ENCODE data around the gene PEX6. TPM values are rescaled to one million over a fixed set of nuclear protein-coding genes. Genes with fewer than 3 reads are reported as not detected.

Gene PEX6
- total RNA-seq, 6 donors from 2014 or later: 6.5 to 36.7 (median 21.0) TPM

- ATAC-seq (ENCODE audit: low FRiP score in 2 of 2) (peak in 1 of 2 donors; percentile 42), DNase-seq (no peak)
- no peaks in the 10 kb centered on the region for H3K27me3 ChIP-seq
- no peaks in the 10 kb centered on the region for H3K9me3 ChIP-seq
- H3K27ac ChIP-seq: no peak overlapping the region
- no peaks in the 10 kb centered on the region for H3K36me3 ChIP-seq
- H3K4me3 ChIP-seq: no peak overlapping the region
- 46 to 60% methylated on average over 2 of the region's 2 CpGs for whole genome bisulfite sequencing, 2 donors
- TF ChIP-seq CTCF (IDR thresholded peaks at IDR 0.05) (no peak), POLR2AphosphoS5 (IDR thresholded peaks at IDR 0.05) (no peak), POLR2A (IDR thresholded peaks at IDR 0.05) (no peak), EP300 (IDR thresholded peaks at IDR 0.05) (no peak)
- peaks cover 0 to 9% (median 6%) of the 10 kb centered on the region in 4 donors for H3K4me1 ChIP-seq
Observed at GRCh38 chr6:42923666-42924065, 55.3 kb downstream of the PEX6 start.

GRCh38 chr6:42921801-42922200 is 57.2 kb downstream of the PEX6 start:
- Histone ChIP-seq H3K4me1 (no peaks in the 10 kb centered on the region), H3K4me3 (no peak overlapping the region), H3K27me3 (no peaks in the 10 kb centered on the region), H3K9me3 (no peaks in the 10 kb centered on the region), H3K36me3 (no peaks in the 10 kb centered on the region), H3K27ac (no peak overlapping the region)
- ATAC-seq (ENCODE audit: low FRiP score in 2 of 2): no peak
- 62 to 67% methylated on average over 6 of the region's 6 CpGs for WGBS, 2 donors
- DNase-seq: no peak
- TF ChIP-seq POLR2AphosphoS5 (IDR thresholded peaks at IDR 0.05): no peak
- TF ChIP-seq EP300 (IDR thresholded peaks at IDR 0.05): no peak
- no peak for TF ChIP-seq POLR2A (IDR thresholded peaks at IDR 0.05)
- TF ChIP-seq CTCF (IDR thresholded peaks at IDR 0.05): no peak

- 80 to 100% methylated on average over 1 of the region's 1 CpG for WGBS, 2 donors
- Histone ChIP-seq H3K4me1 (peaks cover 3 to 6% (median 5%) of the 10 kb centered on the region in 4 donors), H3K9me3 (no peaks in the 10 kb centered on the region), H3K27me3 (peaks cover 0 to 4% (median 0%) of the 10 kb centered on the region in 4 donors), H3K4me3 (no peak overlapping the region), H3K36me3 (no peaks in the 10 kb centered on the region), H3K27ac (no peak overlapping the region)
- ATAC-seq (ENCODE audit: low FRiP score in 2 of 2): no peak
- DNase-seq: no peak
- no peak for TF ChIP-seq POLR2AphosphoS5 (IDR thresholded peaks at IDR 0.05)
- TF ChIP-seq EP300 (IDR thresholded peaks at IDR 0.05): no peak
- TF ChIP-seq POLR2A (IDR thresholded peaks at IDR 0.05): no peak
- no peak for TF ChIP-seq CTCF (IDR thresholded peaks at IDR 0.05)
Observed at GRCh38 chr6:42916288-42916687, 62.7 kb downstream of the PEX6 start.

GRCh38 chr6:42915732-42916131 is 63.2 kb downstream of the PEX6 start, which contains the start of gene PTCRA:
PTCRA (plus strand) TSS chr6:42916053; CDS start chr6:42916070, 17 bp downstream.
- H3K27me3 ChIP-seq: peaks cover 0 to 4% (median 0%) of the 10 kb centered on the region in 4 donors
- TF ChIP-seq POLR2AphosphoS5 (IDR thresholded peaks at IDR 0.05) (no peak), CTCF (IDR thresholded peaks at IDR 0.05) (no peak), EP300 (IDR thresholded peaks at IDR 0.05) (no peak), POLR2A (IDR thresholded peaks at IDR 0.05) (no peak)
- no peak within 1 kb of the TSS for H3K27ac ChIP-seq
- 72 to 77% methylated on average over 3 to 8 of the region's 10 CpGs for WGBS, 2 donors
- H3K36me3 ChIP-seq: no peaks in the 10 kb centered on the region
- ATAC-seq (ENCODE audit: low FRiP score in 2 of 2) (peak in 1 of 2 donors; percentile 15), DNase-seq (peak in 1 of 2 donors; percentile 49)
- H3K9me3 ChIP-seq: no peaks in the 10 kb centered on the region
- no peak within 1 kb of the TSS for H3K4me3 ChIP-seq
- peaks cover 3 to 8% (median 6%) of the 10 kb centered on the region in 4 donors for H3K4me1 ChIP-seq

GRCh38 chr6:42914546-42914945 is 64.4 kb downstream of the PEX6 start:
- Histone ChIP-seq H3K36me3 (no peaks in the 10 kb centered on the region), H3K27ac (no peak overlapping the region), H3K4me1 (peaks cover 3 to 8% (median 6%) of the 10 kb centered on the region in 4 donors), H3K9me3 (no peaks in the 10 kb centered on the region), H3K27me3 (peaks cover 0 to 4% (median 0%) of the 10 kb centered on the region in 4 donors), H3K4me3 (no peak overlapping the region)
- no peak for ATAC-seq (ENCODE audit: low FRiP score in 2 of 2)
- 81 to 86% methylated on average over 4 of the region's 4 CpGs for WGBS, 2 donors
- TF ChIP-seq POLR2A (IDR thresholded peaks at IDR 0.05) (no peak), CTCF (IDR thresholded peaks at IDR 0.05) (no peak), POLR2AphosphoS5 (IDR thresholded peaks at IDR 0.05) (no peak), EP300 (IDR thresholded peaks at IDR 0.05) (no peak)
- no peak for DNase-seq

Data from upper lobe of left lung (tissue), 6 donors.